Heart left ventricle (tissue), 13 donors: Measurements from ENCODE around the gene ERBB4.

Experiments
- CTCF ChIP-seq, 12 donors: fragments of 200-600 bp; sonication (generic) in 4 of 12; IDR thresholded peaks; one replicate each; pipeline versions ENCODE4 v1.5.0 to v1.8.0; 2018 to 2022; ENCODE audit warnings: antibody characterized with exemption in 12 of 12, mild to moderate bottlenecking in 5 of 12
- POLR2A ChIP-seq, 2 donors: fragments of 450-650 bp; IDR thresholded peaks; one replicate each; pipeline ENCODE4 v1.6.1; 2017; ENCODE audit warnings: antibody characterized with exemption in 2 of 2, mild to moderate bottlenecking in 2 of 2, moderate library complexity in 2 of 2
- donor health status: ischemic (EF 13 %, LVEDD 7.1; RV severe dilation, severe dysfunction).
- donor health status: DM: no; HTN: yes; CAD: no.
- donor health status: DM: no; HTN: no; CAD: no.
- donor health status: ischemic (EF 25% LVEDD 6.9; RV normal size, moderate dysfunction).
- donor health status: ischemic (EF 25% LVEDD 5.7; RV mildly dilated, moderate dysfunction).
- donor health status: ischemic (EF 35%, LVEDD 5.7; RV mildly dilated, moderate dysfunction).
- donor health status: nonischemic (EF 11% LVEDD 7.7; RV severe dilation, severe dysfunction).
- donor health status: DM: yes; HTN: yes; CAD: no.
- donor health status: PGD.
- donor health status: ischemic (EF 29% LVEDD 5.4; RV normal size, mild dysfunction).
- donor health status: nonischemic (EF 23%, LVEDD 6.1; RV moderate dilation, normal function).

GRCh38 chr2:211331736-211332135, 1206.9 kb downstream of the ERBB4 start:
- TF ChIP-seq CTCF (IDR thresholded peaks at IDR 0.05) (no peak), POLR2A (IDR thresholded peaks at IDR 0.05) (no peak)
